Measurements from ENCODE around the gene BAIAP2.

BAIAP2 gene

DNA sequence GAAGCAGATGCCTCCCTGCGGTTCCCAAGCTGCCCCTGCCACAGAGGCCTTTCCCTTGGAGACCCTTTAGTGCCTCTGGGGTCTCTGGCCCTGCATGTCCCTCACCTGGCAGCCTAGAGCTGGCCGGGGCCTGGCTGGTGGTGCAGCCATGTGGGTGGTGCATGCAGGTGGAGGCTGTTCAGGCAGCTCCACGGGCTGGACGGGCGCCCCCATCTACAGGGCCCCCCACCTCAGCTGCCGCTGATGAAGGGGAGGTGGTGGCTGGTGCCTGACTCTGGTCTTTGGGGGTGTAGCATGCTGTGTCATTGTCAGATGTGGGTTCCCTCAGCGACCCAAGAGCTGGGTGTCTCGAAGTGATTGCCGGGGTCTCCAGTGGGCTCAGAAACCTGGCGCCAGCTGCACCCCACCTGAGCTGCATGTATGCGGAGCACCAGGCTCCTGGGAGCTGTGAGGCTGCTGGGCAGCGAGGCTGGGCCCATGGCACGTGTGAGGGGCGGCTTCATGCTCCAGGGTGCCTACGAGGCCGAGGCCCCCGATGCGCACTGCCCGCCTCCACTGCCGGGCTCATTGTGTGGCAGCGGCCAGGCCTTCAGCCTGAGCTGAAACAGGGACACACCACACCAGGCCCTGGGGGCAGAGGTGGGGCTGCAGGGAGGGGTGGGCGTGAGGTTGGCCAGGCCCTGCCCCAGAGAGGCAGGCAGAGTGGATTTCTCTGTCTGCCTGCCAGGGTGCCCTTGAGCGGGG, 57.0 kb downstream of the BAIAP2 start:
- peaks cover 23% of the 10 kb centered on the region for H3K4me1 ChIP-seq (ENCODE audit: control insufficient read depth, insufficient read depth, low read length)
- H3K36me3 ChIP-seq (ENCODE audit: control insufficient read depth, insufficient read depth, low read length), result peaks cover 4% of the 10 kb centered on the region
- no peak overlapping the region for H3K4me3 ChIP-seq (ENCODE audit: low read length)
- no peak overlapping the region for H3K9ac ChIP-seq (ENCODE audit: low read length)
- H3K27me3 ChIP-seq (ENCODE audit: control insufficient read depth, insufficient read depth, low read length), result no peaks in the 10 kb centered on the region
- no peak overlapping the region for H3K27ac ChIP-seq (ENCODE audit: low read depth, low read length)

DNA sequence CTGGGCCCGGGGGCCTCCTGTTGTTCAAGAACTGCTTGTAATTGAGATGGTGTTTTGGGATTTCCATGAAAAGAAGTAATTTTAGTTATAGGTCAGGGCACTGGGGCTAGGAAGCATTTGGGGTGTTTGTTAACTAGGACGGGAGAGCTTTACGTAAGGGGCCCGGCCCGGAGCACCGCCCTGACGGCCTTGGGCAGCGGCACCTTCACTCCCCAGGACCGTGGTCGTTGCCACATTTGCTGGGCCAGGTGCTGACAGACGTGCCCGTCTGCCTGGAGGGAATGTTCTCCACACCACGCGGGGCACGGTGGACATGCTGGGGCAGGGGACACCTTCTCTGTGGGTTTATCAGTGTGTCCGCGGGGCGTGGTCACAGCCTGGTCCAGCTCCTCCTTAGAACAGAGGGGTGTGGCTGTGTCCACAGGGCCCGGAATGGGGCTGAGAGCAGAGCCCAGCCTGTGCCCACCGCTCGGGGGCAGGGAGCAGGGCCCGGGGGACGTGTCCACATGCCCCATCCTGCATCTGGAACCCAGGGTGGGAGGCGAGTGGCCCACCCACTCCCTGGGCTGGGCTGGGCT, 57.7 kb downstream of the BAIAP2 start:
- Histone ChIP-seq H3K27ac (ENCODE audit: low read depth, low read length) (no peak overlapping the region), H3K9ac (ENCODE audit: low read length) (no peak overlapping the region)

DNA sequence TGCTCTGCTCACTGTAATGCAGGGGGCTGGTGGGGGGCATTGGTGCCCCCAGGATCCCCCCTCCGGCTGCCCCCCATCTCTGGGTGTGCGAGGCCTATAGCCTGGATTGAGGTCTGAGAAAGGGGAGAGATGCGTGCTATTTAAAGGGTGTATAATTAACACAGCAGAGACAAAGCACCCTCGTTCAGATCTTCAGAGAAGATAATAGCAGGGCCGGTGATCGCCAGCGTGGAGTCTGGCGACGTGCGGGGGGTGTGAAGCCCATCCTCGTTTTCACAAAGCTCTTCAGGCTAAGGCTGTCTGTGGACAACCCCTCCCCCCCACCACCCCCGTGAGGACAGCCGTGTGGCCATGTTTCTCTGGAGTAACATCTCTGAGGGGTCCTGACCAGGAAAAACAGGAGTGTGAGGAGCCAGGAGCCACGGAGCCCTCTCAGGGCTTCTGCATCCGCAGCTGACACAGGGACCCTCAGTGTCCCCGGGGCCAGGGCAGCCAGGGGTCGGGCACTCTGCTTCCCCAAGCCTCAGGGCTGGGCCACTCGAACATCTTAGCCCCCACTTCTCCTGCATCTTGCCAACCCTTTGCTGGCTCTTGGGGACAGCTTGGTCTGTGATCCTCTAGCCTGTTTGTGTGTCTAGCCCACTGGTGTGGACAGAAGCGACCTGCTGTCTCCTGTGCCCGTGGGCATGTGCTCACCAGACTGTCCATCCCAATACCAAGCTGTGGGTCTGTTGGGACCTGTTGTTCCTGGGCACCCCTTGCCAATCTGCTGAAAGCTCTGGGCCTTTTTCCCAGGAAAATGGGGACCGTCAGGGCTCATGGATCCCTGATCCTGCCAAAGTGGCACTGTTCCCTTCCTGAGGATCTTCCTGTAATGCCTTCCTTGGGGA, 58.9 kb downstream of the BAIAP2 start:
- Histone ChIP-seq H3K4me3 (ENCODE audit: low read length) (no peak overlapping the region), H3K36me3 (ENCODE audit: control insufficient read depth, insufficient read depth, low read length) (no peaks in the 10 kb centered on the region), H3K27ac (ENCODE audit: low read depth, low read length) (peak overlapping the region; percentile 78), H3K9ac (ENCODE audit: low read length) (no peak overlapping the region), H3K27me3 (ENCODE audit: control insufficient read depth, insufficient read depth, low read length) (no peaks in the 10 kb centered on the region), H3K4me1 (ENCODE audit: control insufficient read depth, insufficient read depth, low read length) (peaks cover 31% of the 10 kb centered on the region)

More for the DNA sequence above, 57.7 kb downstream of the BAIAP2 start:
- Histone ChIP-seq H3K4me3 (ENCODE audit: low read length) (no peak overlapping the region), H3K4me1 (ENCODE audit: control insufficient read depth, insufficient read depth, low read length) (peaks cover 28% of the 10 kb centered on the region), H3K27me3 (ENCODE audit: control insufficient read depth, insufficient read depth, low read length) (no peaks in the 10 kb centered on the region), H3K36me3 (ENCODE audit: control insufficient read depth, insufficient read depth, low read length) (peaks cover under 1% of the 10 kb centered on the region)

DNA sequence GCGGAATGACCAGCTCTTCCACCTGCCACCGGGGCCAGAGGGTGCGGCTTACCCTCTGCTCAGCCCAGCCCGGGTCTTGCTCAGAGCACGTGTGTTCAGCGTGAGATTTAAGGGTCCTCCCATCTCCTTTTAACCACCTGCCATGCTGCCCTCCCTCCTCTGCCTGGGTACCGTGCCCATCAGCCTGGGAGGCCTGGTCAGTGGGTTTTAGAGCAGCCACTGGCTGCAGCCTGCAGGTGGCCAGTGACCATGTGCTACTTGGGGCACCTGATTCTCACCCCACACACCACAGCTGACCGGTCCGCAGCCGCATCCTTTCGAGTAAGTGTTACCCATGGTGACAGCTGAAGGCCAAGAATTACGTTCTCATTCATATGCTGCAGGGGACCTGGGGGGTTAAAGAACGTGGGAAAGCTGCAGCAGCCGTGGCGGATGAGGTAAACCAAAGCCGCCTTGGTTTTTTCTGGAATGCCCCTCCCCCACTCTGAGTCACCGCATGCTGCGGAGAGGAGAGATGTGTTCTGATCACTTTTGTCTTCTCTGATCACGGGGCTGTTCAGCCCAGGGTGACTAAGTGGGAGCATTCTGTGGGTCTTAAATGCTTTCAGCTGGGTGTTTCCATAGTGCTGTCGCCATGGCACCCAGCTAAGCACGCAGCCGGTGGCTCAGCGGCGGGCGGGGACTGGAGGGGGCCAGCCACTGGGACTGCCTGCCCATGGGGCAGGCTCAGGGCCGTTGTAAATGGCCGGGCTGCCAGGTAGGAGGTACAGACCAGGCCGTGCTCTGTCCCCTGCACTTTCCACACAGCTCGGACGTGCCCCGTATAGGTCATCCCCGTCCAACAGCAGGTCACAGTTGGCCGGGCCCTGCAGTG, 59.8 kb downstream of the BAIAP2 start:
- no peak overlapping the region for H3K9ac ChIP-seq (ENCODE audit: low read length)
- peak overlapping the region; percentile 78 for H3K27ac ChIP-seq (ENCODE audit: low read depth, low read length)
- H3K4me3 ChIP-seq (ENCODE audit: low read length), result peak overlapping the region; percentile 14
- H3K27me3 ChIP-seq (ENCODE audit: control insufficient read depth, insufficient read depth, low read length), result no peaks in the 10 kb centered on the region
- H3K36me3 ChIP-seq (ENCODE audit: control insufficient read depth, insufficient read depth, low read length), result no peaks in the 10 kb centered on the region
- H3K4me1 ChIP-seq (ENCODE audit: control insufficient read depth, insufficient read depth, low read length), result peaks cover 31% of the 10 kb centered on the region

DNA sequence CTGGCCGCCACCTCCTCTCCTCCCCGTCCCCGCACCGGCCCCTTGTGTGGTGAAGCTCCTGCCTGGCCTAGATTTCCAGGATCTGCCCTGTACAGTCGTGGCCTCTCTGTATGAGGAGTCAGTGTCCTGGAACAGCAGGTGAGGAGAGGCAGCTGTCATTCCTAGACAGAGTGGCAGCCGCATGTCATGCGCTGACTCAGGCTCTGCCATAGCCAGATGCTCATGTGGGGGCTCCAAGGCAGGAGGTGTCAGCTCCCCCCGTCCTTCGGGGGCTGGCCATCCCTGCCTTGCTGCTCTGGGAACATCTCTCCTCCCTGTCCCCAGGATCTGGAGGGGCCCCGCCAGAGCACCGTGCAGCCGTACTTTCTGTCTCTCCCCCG, 60.4 kb downstream of the BAIAP2 start:
- Histone ChIP-seq H3K36me3 (ENCODE audit: control insufficient read depth, insufficient read depth, low read length) (peaks cover 3% of the 10 kb centered on the region), H3K27ac (ENCODE audit: low read depth, low read length) (peak overlapping the region; percentile 78), H3K27me3 (ENCODE audit: control insufficient read depth, insufficient read depth, low read length) (no peaks in the 10 kb centered on the region), H3K4me1 (ENCODE audit: control insufficient read depth, insufficient read depth, low read length) (peaks cover 31% of the 10 kb centered on the region), H3K9ac (ENCODE audit: low read length) (no peak overlapping the region), H3K4me3 (ENCODE audit: low read length) (no peak overlapping the region)

DNA sequence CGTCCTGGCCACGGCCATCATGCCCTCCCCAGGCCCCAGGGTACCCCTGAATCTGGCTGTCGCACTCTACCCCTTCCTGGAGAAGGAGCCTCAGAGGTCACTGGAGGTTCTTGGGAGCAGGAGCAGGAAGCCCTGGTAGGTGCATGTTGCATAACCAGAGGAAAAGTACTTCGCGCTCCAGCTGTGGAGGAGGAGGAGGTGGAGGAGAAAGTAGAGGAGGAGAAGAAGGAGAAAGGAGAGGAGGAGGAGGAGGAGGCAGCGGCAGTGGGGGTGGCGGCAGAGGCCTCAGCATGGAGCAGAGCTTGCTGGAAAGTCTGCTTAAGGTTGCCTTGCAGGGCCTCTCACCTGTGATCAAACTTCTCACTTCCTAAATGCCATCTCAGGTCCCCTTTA, 61.8 kb downstream of the BAIAP2 start:
- Histone ChIP-seq H3K9ac (ENCODE audit: low read length) (no peak overlapping the region), H3K36me3 (ENCODE audit: control insufficient read depth, insufficient read depth, low read length) (peaks cover 7% of the 10 kb centered on the region), H3K27ac (ENCODE audit: low read depth, low read length) (peak overlapping the region; percentile 63), H3K4me3 (ENCODE audit: low read length) (no peak overlapping the region), H3K27me3 (ENCODE audit: control insufficient read depth, insufficient read depth, low read length) (no peaks in the 10 kb centered on the region), H3K4me1 (ENCODE audit: control insufficient read depth, insufficient read depth, low read length) (peaks cover 31% of the 10 kb centered on the region)

DNA sequence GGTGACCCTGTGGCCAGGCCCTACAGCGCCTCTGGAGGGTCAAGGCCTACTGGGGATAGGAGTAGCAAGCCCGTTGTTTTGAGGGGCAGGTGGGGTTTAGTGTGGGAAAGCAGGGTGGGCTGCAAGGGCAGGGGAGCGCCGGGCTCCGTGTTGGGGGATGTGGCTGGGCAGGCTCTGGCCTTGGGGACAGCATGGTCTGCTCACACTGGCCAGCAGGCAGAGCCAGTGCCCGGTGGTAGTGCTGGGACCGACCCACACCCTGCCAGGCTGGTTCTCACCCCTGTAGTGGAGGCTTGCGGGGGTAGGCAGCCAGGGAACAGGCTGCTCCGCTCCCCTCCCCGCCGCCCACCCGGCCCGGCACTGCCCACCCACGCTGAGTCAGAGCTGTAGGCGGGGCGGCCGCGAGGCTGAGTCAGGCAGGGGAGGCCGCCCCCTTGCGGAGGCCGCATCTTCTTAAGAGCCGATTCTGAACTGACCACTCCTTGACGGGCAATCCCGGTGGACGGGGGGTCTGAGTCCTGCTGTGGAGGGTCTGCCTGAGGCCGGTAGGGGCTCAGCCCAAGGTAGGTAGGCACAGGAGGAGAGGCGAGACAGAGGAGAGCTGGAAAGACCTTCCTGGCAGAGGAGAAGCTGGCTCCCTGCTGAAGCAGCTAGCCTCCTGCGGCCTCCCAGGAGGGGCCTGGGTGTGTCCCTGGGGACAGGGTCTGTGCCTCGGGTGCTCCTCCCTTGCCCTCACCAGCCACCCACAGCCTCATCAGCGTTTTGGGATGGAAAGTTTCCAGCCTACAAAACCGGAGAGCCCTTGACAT, 62.4 kb downstream of the BAIAP2 start:
- H3K4me1 ChIP-seq (ENCODE audit: control insufficient read depth, insufficient read depth, low read length), result peaks cover 31% of the 10 kb centered on the region
- H3K27me3 ChIP-seq (ENCODE audit: control insufficient read depth, insufficient read depth, low read length), result no peaks in the 10 kb centered on the region
- peak overlapping the region; percentile 63 for H3K27ac ChIP-seq (ENCODE audit: low read depth, low read length)
- peaks cover 7% of the 10 kb centered on the region for H3K36me3 ChIP-seq (ENCODE audit: control insufficient read depth, insufficient read depth, low read length)
- H3K4me3 ChIP-seq (ENCODE audit: low read length), result peak overlapping the region; percentile 40
- no peak overlapping the region for H3K9ac ChIP-seq (ENCODE audit: low read length)

DNA sequence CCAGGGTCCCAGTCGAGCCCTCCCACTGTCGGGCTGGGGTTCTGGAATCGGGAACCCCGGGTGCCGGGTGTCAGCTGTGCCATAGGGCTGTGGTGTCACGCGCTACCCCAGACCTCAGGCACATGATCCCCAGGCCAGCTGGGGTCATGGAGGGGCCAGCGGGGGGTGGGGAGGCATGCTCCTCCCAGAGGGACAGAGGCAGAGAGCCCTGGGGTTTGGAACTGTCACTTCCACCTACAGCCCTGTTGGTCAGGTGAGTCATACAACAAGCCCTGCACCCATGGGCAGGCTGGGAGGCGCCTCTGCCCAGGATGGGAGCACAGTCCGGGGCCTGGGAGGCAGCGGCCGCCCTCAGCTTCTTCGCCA, 63.0 kb downstream of the BAIAP2 start:
- Histone ChIP-seq H3K4me3 (ENCODE audit: low read length) (peak overlapping the region; percentile 1), H3K27me3 (ENCODE audit: control insufficient read depth, insufficient read depth, low read length) (no peaks in the 10 kb centered on the region), H3K36me3 (ENCODE audit: control insufficient read depth, insufficient read depth, low read length) (peaks cover 7% of the 10 kb centered on the region), H3K9ac (ENCODE audit: low read length) (no peak overlapping the region), H3K4me1 (ENCODE audit: control insufficient read depth, insufficient read depth, low read length) (peaks cover 31% of the 10 kb centered on the region), H3K27ac (ENCODE audit: low read depth, low read length) (peak overlapping the region; percentile 4)

DNA sequence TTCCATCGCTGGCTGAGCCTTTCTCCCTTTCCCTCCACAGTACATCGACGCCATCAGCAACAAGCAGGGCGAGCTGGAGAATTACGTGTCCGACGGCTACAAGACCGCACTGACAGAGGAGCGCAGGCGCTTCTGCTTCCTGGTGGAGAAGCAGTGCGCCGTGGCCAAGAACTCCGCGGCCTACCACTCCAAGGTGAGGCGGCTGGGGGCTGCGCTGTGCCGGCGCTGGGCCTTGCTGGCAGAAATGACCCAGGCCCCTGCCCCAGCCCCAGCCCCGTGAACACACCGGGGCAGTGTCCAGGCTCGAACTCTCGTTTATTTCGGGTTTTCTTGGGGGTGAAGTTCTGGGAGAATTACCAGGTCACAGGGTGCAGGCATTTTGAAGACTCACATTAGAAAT, 64.9 kb downstream of the BAIAP2 start:
- Histone ChIP-seq H3K27ac (ENCODE audit: low read depth, low read length) (no peak overlapping the region), H3K4me3 (ENCODE audit: low read length) (no peak overlapping the region), H3K4me1 (ENCODE audit: control insufficient read depth, insufficient read depth, low read length) (peaks cover 23% of the 10 kb centered on the region), H3K27me3 (ENCODE audit: control insufficient read depth, insufficient read depth, low read length) (no peaks in the 10 kb centered on the region), H3K36me3 (ENCODE audit: control insufficient read depth, insufficient read depth, low read length) (peaks cover 7% of the 10 kb centered on the region), H3K9ac (ENCODE audit: low read length) (no peak overlapping the region)

DNA sequence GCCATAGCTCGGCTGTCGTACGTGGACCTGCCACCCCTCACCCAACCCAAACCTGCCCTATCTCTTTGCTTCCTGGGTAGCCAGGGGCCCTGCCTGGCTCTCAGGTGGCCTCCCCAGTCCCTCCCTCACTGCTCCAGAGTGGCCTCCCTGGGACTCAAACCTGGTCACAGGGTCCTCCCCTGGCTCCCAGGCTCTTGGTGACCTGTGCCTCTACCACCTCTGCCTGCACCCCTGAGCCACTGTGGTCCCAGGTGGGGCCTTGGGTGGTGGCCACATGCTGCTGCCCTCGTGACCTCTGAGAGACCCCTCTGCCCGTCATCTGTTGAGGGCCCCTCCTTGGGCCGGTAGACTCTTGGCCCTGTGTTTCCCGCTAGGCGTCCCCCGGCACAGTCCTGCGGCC, 65.7 kb downstream of the BAIAP2 start:
- H3K4me3 ChIP-seq (ENCODE audit: low read length), result no peak overlapping the region
- peaks cover 9% of the 10 kb centered on the region for H3K36me3 ChIP-seq (ENCODE audit: control insufficient read depth, insufficient read depth, low read length)
- no peak overlapping the region for H3K9ac ChIP-seq (ENCODE audit: low read length)
- peaks cover 15% of the 10 kb centered on the region for H3K4me1 ChIP-seq (ENCODE audit: control insufficient read depth, insufficient read depth, low read length)
- no peaks in the 10 kb centered on the region for H3K27me3 ChIP-seq (ENCODE audit: control insufficient read depth, insufficient read depth, low read length)
- H3K27ac ChIP-seq (ENCODE audit: low read depth, low read length), result no peak overlapping the region

DNA sequence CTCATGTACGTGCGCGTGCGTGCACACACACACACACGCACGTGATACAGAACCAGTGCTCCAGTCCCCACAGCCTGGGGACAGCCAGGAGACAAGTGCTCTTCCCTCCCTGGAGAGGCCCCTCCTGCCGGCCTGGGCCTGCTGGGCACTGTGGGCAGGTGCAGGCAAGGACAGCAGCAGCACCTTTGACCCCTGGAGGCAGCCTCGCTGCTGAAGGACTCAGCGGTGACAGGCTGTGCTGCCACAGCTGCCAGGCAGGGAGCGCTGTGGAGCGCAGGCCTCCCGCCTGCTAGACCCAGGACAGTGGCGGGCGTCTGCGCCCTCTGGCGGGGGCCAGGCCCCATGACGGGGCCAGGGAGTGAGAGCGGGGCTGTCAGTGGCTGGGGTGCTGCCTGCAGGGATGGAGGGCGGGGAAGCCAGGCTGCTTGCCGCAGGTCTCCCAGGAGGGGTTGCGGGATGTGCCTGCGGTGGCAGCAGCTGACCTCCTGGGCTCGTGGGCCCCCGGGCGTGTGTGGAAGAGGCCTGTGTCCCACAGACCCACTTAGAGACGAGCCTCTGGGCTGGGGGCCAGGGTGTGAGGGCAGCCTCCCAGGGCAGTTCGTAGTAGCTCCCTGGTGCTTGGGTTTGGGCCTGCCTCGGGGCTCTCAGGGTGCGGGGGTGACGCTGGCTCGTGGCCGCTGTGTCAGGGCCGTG, 66.8 kb downstream of the BAIAP2 start:
- Histone ChIP-seq H3K4me3 (ENCODE audit: low read length) (no peak overlapping the region), H3K27ac (ENCODE audit: low read depth, low read length) (no peak overlapping the region), H3K9ac (ENCODE audit: low read length) (no peak overlapping the region), H3K36me3 (ENCODE audit: control insufficient read depth, insufficient read depth, low read length) (peaks cover 9% of the 10 kb centered on the region), H3K4me1 (ENCODE audit: control insufficient read depth, insufficient read depth, low read length) (peaks cover 10% of the 10 kb centered on the region), H3K27me3 (ENCODE audit: control insufficient read depth, insufficient read depth, low read length) (no peaks in the 10 kb centered on the region)

All from rectal smooth muscle tissue (tissue), 1 donor.